Activated CD4-positive, alpha-beta T cell treated with anti-CD3 and anti-CD28 coated beads for 48 hours (primary cell): ENCODE data around the gene TMEM81.

Experiments
- DNase-seq: peaks from one replicate; pipeline ENCODE4 v3.0.0-alpha.2; 2020

TMEM81 gene

DNA sequence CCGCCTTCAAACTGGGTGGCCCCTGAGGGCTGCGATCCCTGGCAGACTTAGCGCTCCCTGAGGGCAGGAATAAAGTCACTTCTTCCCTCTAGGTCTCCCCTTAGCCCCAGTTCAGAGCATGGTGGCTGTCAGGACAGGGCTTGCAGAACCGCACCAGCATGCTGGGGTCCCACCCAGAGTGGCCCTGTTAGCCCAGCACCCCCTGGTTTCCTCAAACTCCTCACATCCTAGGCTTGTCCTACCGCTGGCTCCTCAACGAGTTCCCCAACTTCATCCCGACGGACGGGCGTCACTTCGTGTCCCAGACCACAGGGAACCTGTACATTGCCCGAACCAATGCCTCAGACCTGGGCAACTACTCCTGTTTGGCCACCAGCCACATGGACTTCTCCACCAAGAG is 25.4 kb downstream of the TMEM81 start:
- DNase-seq = no peak

GRCh38 chr1:205057808-205058575 is 26.3 kb downstream of the TMEM81 start:
- no peak for DNase-seq

GRCh38 chr1:205056956-205057568 is 27.2 kb downstream of the TMEM81 start:
- DNase-seq = no peak

DNA sequence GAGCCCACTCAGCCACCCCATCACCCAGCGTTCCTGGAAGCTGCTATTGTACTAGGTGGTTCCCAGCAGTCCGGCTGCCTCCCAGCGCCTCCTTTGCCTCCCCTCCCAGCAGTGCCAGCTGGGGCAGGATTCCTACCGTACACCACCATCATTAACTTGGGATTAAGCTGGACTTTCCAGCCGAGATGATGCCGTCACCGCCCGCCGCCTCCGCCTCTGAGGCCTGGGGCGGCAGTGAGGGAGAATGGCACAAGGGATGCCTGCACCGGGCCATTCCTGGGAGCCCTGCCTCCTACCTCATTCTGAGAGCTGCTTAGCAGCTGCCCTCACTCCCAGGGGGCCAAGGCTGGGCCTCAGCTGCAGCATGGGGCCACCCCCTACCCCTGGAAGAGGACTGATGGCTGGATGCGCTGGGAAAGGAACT is 28.1 kb downstream of the TMEM81 start:
- no peak for DNase-seq

DNA sequence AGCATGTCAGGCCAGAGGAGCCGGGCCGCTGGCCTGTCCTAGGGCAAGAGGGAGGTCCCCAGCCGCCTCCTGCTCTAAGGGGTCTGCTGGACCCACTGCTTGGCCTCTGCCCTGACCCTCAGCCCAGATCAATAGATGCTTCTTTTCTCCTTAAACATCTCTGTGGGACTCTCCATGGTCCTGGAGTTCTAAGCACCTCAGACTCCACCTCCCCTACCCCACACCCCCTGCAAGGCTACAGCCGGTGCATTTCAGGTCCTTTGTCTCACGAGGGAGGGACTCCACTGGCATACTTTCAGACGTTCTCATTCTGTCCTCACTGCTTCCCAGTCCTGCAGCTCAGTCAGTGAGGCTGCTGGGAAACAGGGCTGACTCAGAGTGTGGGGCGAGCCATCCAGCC is 30.2 kb downstream of the TMEM81 start:
- no peak for DNase-seq

GRCh38 chr1:205053296-205053695 is 31.0 kb downstream of the TMEM81 start:
- no peak for DNase-seq

DNA sequence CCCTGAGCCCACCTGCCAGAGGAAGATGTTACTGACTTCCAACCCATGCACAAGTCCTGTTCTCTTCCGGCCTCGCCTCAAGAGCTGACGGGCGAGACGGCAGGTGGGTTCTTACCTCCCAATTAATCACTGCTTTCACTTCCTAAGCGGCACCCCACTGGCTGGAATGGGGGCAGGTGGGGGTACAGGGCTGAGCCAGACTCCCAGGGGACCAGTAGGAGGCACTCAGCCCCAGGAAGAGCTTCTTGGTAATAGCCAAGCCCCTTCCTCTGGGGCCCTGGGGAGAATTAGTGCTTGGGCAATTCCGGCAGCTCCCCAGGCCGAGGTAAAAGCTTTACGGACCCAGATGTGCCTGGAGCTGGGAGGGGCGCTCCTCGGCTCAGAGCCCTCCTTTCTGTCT is 31.6 kb downstream of the TMEM81 start:
- no peak for DNase-seq

DNA sequence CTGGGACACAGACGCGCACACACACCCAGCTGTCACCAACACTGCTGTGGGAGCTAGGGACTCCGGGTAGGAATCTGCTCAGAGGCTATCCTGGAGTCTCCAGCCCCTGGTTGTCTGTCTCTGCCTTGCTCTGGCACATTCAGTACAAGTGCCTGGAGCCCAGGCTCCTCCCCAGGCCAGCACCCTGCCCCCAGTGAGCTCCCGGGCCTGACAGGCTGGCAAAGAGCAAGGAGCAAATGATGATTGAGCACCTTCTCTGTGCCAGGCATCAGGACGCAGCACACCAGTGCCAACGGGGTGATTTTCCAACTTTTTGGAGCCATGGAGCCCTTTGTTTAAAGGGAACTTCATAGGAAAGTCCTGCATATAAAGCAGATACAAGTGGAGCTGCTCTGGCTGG is 34.8 kb downstream of the TMEM81 start:
- no peak for DNase-seq

DNA sequence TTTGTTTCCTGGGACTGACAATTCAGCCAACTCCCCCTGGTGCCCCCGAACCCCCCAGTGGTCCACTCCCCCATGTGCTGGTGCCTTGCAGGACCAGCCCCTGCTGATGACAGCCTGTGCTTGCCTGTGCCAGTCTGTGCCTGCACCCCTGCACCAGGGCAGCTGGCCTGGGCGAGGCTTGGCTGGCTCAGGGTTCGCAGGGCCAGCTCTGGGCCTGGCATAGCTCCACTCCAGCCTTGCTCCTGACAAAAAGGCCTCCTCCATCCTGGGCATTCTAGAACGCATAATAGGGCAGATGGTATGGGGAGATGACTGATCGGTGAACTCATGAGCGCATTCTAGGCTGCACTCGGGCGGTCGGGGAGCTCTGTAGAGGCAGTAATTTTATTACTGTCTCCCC is 35.9 kb downstream of the TMEM81 start:
- DNase-seq = no peak

- DNase-seq = no peak
Measured at GRCh38 chr1:205047764-205048231, 36.5 kb downstream of the TMEM81 start.

DNA sequence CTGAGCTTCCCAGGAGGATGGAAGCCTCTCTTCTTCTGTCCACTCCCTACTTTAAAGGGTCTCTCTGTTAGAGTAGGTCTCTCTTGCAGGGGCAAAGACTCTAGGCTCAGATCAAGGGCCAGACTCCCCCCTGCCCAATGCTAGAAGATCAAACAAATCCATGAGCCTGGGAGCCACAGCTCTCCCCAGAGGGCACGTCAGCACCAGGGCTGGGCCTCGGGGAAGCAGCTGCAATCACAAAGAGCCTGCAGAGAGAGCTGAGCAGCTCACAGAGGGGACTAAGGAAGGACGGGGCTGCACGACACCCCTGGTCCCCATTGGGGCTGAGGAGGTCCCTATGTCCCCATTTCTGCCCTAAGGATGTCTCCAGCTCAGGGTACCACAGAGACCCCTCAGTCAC is 37.4 kb downstream of the TMEM81 start:
- DNase-seq = no peak

DNA sequence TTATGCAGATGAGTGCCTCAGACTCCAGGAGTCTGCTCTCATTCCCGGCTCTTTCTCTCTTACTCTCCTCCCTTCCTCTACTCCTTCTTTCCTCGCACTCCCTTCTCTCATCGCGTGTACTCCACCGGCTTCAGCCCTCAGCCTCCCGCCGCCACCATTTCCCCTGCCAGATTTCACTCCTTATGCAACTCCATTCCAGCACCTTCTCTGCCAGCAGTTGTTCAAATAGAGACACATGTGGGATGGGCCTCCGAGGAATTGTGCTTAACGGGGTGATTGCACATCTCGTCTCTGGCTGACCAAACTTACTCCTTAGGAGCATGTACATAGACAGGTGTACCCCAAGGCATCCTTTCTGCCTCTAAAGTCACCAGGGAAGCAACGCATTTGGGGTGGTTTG is 39.1 kb downstream of the TMEM81 start:
- DNase-seq = no peak

DNA sequence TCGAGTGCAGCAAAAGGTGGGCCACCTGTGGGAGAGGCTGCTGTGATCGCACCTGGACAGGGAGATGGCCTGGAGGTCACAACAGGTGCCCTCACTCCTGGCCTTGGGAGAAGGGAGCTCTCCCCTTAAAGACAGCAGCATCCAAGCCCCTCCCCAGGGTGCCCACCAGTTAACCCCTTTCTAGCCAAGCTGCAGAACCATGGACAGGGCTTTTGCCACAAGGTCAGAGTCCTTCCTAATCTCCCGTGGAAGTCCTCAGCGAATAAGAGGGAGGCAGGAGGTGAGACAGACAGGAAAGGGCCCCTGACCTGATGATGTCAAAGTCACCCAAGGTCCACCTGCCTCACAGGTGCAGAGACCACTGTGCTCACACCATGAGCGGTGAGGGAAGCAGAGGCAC is 39.5 kb downstream of the TMEM81 start:
- DNase-seq = no peak

DNA sequence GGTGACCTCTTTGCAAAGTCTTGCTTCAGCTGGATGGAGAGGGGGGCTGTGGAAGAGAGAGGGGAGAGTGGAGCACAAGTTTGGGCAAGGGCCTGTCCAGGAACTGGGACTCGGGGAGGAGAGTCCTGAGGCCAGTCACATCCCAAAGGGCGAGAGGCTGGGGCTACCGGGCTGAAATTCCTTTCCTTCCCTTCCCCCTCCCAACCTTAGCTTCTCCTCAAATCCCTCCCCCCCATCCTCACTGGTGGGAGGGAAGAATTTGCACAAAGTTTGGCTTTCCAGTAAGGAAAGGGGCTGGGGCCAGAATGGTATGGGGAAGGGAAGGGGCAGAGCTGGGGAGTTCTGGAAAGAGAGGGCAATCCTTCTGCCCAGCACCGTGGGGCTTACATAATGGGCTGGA is 40.4 kb downstream of the TMEM81 start:
- no peak for DNase-seq

- DNase-seq = no peak
Measured at GRCh38 chr1:205042911-205043806, 41.1 kb downstream of the TMEM81 start, which contains the start of gene CNTN2. CNTN2 (plus strand) TSS chr1:205043212; CDS start chr1:205053186, 9,974 bp downstream.

GRCh38 chr1:205041998-205042910 is 42.0 kb downstream of the TMEM81 start:
- DNase-seq = no peak

- DNase-seq = no peak
Measured at GRCh38 chr1:205041001-205041715, 43.1 kb downstream of the TMEM81 start.

DNA sequence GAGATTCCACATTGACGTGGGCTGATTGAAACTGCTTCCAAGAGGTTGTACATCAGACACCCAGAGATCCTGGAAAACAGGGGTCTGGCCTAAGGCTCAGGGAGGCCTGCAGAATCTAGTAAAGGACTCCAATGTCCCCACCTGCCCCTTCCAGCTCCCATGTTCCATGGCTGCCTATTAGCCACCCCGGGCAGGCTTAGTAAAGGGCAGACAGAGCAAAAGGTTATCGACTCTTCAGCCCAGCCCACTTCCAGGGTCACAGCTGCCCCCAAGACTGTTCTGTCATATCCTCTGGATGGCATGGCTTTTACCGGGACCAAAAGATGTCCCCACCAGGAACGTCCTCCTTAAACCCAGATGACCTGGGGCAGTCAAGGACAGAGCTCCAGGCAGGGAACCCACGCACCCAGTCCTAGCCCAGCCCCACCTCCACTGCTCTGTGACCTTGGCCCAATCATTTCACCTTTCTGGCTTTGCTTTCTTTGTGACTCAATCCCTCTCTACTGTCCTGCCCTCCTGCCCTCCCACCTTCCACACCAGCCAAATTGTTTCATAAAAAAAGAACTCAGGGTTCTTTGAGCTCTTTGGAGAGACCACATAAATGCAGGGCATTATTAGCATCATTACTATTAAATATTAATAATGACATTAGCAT is 46.0 kb downstream of the TMEM81 start:
- DNase-seq = no peak

DNA sequence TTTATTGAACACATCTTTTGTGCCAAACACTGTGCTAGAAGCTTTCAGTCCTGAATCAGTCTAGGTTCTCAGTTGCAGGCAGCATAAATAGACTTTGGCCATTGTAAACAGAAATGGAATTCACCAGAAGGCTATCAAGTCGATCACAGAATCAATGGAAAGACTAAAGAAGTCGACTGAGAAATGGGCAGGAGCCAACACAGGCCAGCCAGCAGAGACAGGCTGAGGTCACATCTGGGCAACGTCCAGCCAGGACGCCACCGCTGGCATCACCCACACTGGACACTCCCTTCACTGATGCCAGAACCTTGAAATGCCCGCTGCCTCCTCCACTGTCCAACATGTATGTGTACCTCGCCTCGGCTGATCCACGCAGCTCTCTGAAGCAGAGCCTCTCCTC is 46.7 kb downstream of the TMEM81 start:
- DNase-seq = no peak
